HUES6 (cell line): ENCODE measurements around the gene TCEA3.
A peak's percentile ranks its signal among the peaks of the same experiment; 100 is the strongest.

ENCODE experiments used
- H3K27ac ChIP-seq: 2 replicates; pipeline ENCODE4 v1.7.0; 2013; ENCODE audit warnings: low read depth, mild to moderate bottlenecking, low read length, inconsistent platforms
- H3K27me3 ChIP-seq: 2 replicates; pipeline ENCODE4 v1.6.1; 2013; ENCODE audit warnings: low read length; ENCODE audit not compliant: control insufficient read depth, insufficient read depth
- H3K36me3 ChIP-seq: 2 replicates; pipeline ENCODE4 v1.6.1; 2013; ENCODE audit warnings: low read length; ENCODE audit not compliant: control insufficient read depth, insufficient read depth
- H3K4me1 ChIP-seq: 2 replicates; pipeline ENCODE4 v1.6.1; 2013; ENCODE audit warnings: low read length; ENCODE audit not compliant: control insufficient read depth, insufficient read depth
- H3K4me3 ChIP-seq: 2 replicates; pipeline ENCODE4 v1.5.1; 2013; ENCODE audit warnings: low read depth, low read length
- H3K9ac ChIP-seq: one replicate; pipeline ENCODE4 v1.6.1; 2013; ENCODE audit warnings: mild to moderate bottlenecking, low read length
- H3K9me3 ChIP-seq: 2 replicates; pipeline ENCODE4 v1.6.1; 2013; ENCODE audit warnings: low read depth, low read length; ENCODE audit not compliant: control insufficient read depth, insufficient read depth

Gene TCEA3

GRCh38 chr1:23344987-23345472 is 79.5 kb downstream of the TCEA3 start:
- Histone ChIP-seq H3K4me3 (peak overlapping the region; percentile 73), H3K4me1 (peaks cover 25% of the 10 kb centered on the region; the same call in 1 of the 2 replicates), H3K9me3 (no peaks in the 10 kb centered on the region), H3K36me3 (no peaks in the 10 kb centered on the region; the same call in 1 of the 2 replicates), H3K9ac (peak overlapping the region; percentile 88), H3K27ac (peak overlapping the region; percentile 84), H3K27me3 (peaks cover 40% of the 10 kb centered on the region)

- H3K27me3 ChIP-seq, result peaks cover 33% of the 10 kb centered on the region
- peak within 1 kb of the TSS; percentile 96 for H3K27ac ChIP-seq
- H3K36me3 ChIP-seq, result peaks cover under 1% of the 10 kb centered on the region; the same call in 1 of the 2 replicates
- H3K4me3 ChIP-seq, result peak within 1 kb of the TSS; percentile 98
- no peaks in the 10 kb centered on the region for H3K9me3 ChIP-seq
- peaks cover 28% of the 10 kb centered on the region; the same call in 1 of the 2 replicates for H3K4me1 ChIP-seq
- peak within 1 kb of the TSS; percentile 97 for H3K9ac ChIP-seq
Observed at GRCh38 chr1:23344111-23344986, 80.2 kb downstream of the TCEA3 start, which contains the start of gene HNRNPR. Gene HNRNPR, minus strand, starts transcription at chr1:23344284. Its CDS starts 3,276 bp downstream, at chr1:23341008.

GRCh38 chr1:23343221-23344110 is 81.1 kb downstream of the TCEA3 start:
- H3K27me3 ChIP-seq, result peaks cover 24% of the 10 kb centered on the region
- H3K9ac ChIP-seq, result peak overlapping the region; percentile 97
- no peaks in the 10 kb centered on the region for H3K9me3 ChIP-seq
- peak overlapping the region; percentile 96 for H3K27ac ChIP-seq
- H3K36me3 ChIP-seq, result peaks cover 9% of the 10 kb centered on the region
- peak overlapping the region; percentile 98 for H3K4me3 ChIP-seq
- peaks cover 28% of the 10 kb centered on the region; the same call in 1 of the 2 replicates for H3K4me1 ChIP-seq

- Histone ChIP-seq H3K27me3 (peaks cover 11% of the 10 kb centered on the region), H3K9ac (peak overlapping the region; percentile 97), H3K4me1 (peaks cover 28% of the 10 kb centered on the region; the same call in 1 of the 2 replicates), H3K9me3 (no peaks in the 10 kb centered on the region), H3K36me3 (peaks cover 22% of the 10 kb centered on the region), H3K27ac (no peak overlapping the region), H3K4me3 (peak overlapping the region; percentile 98)
Observed at GRCh38 chr1:23341931-23342692, 82.4 kb downstream of the TCEA3 start.

GRCh38 chr1:23339632-23340031 is 84.9 kb downstream of the TCEA3 start:
- Histone ChIP-seq H3K27ac (no peak overlapping the region), H3K4me3 (no peak overlapping the region), H3K4me1 (peaks cover 22% of the 10 kb centered on the region; the same call in 1 of the 2 replicates), H3K27me3 (no peaks in the 10 kb centered on the region), H3K36me3 (peaks cover 41% of the 10 kb centered on the region), H3K9me3 (no peaks in the 10 kb centered on the region), H3K9ac (no peak overlapping the region)

- Histone ChIP-seq H3K36me3 (peaks cover 57% of the 10 kb centered on the region), H3K27ac (no peak overlapping the region), H3K27me3 (no peaks in the 10 kb centered on the region), H3K4me3 (no peak overlapping the region), H3K9me3 (no peaks in the 10 kb centered on the region), H3K4me1 (peaks cover 22% of the 10 kb centered on the region; the same call in 1 of the 2 replicates), H3K9ac (no peak overlapping the region)
Observed at GRCh38 chr1:23337869-23338268, 86.7 kb downstream of the TCEA3 start.

- H3K4me3 ChIP-seq, result no peak overlapping the region
Observed at GRCh38 chr1:23331713-23332112, 92.8 kb downstream of the TCEA3 start.

More at GRCh38 chr1:23331713-23332112, 92.8 kb downstream of the TCEA3 start:
- Histone ChIP-seq H3K4me1 (no peaks in the 10 kb centered on the region), H3K36me3 (peaks cover 91% of the 10 kb centered on the region), H3K9me3 (no peaks in the 10 kb centered on the region), H3K27ac (no peak overlapping the region), H3K9ac (no peak overlapping the region), H3K27me3 (no peaks in the 10 kb centered on the region)
